ENCODE results near the gene DNPEP. TPM values are rescaled to one million over a fixed set of nuclear protein-coding genes. Genes with fewer than 3 reads are reported as not detected.

Gene DNPEP
- total and polyA plus RNA-seq, 2 donors (not counting 1 experiment from before 2014, with no cell fraction given), result 82.6 to 91.7 TPM

DNA sequence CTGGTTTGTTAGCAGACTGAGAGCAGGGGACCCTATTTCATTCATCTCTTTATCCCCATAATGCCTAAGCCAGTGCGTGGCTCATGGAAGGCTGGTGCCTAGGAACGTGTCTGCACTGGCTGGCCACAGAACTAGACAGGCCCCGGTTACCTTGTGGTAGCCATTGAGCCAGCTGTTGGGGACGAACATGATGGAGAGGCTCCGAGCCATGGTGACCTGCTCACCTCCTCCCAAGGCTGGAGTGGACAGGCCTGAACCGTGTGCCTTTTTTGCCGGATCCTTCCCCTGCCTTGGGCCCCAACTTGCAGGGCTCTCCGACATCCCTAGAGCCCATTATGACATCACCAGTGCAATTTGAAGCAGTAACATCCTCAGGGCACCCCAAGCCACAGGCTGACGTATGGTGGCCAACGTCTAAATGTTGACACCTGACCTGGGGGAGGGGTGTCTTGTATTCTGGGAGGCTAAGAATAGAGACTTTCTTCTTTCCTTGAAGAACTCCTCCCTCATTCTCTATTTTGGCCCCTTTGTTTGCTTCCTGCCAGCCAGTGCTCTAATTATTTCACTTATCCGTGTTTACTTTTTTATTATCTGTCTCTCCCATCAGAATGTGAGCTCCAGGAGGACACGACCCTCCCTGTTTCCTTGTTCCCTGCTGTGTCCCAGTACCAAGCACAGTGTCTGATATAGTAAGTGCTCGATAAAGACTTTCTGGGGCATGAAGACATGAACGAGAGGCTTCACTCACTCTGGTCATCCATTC, 12.2 kb upstream of the DNPEP start:
- no peak for DNase-seq
- H3K27ac ChIP-seq (ENCODE audit: low read length in 2 of 2), result no peak overlapping the region
- ATAC-seq (ENCODE audit: low read depth), result no peak
- H3K27me3 ChIP-seq (replicated peaks in 1 of 4; ENCODE audit: control extremely low read depth in 1 of 4, control insufficient read depth in 3 of 4, insufficient read depth in 4 of 4, low read length in 3 of 4), result peaks cover 0 to 23% (median 0%) of the 10 kb centered on the region in 4 experiments
- no peak overlapping the region for H3K4me2 ChIP-seq (replicated peaks; ENCODE audit: low read depth, low read length, poor library complexity, severe bottlenecking)
- ChIA-PET POLR2A (no interaction called here), CTCF (interaction anchor here (1.0 kb wide), 1 partner anchor 130 kb away, joined by 4 read pairs; no protein-coding TSS in a partner anchor)
- no peaks in the 10 kb centered on the region for H3K4me1 ChIP-seq (ENCODE audit: control insufficient read depth in 2 of 2, insufficient read depth in 2 of 2, low read length in 2 of 2)
- TF ChIP-seq EZH2 (IDR thresholded peaks at IDR 0.05; ENCODE audit: borderline replicate concordance, insufficient read depth, low read depth, low read length, poor library complexity, severe bottlenecking) (no peak), CTCF (IDR thresholded peaks at IDR 0.05) (no peak)
- 80% methylated on average over 11 of the region's 14 CpGs for WGBS (ENCODE audit: insufficient coverage)
- H3K4me3 ChIP-seq (ENCODE audit: control extremely low read depth in 1 of 5, extremely low read depth in 1 of 5, insufficient read depth in 1 of 5, low read depth in 2 of 5, low read length in 4 of 5), result no peak overlapping the region
- Mint-ChIP-seq H3K9me3 (ENCODE audit: insufficient read depth) (no peaks in the 10 kb centered on the region), H3K4me1 (no peaks in the 10 kb centered on the region), H3K27me3 (peaks cover 42% of the 10 kb centered on the region), H3K27ac (no peak overlapping the region), H3K4me3 (no peak overlapping the region)
- no peak overlapping the region for H3K9ac ChIP-seq (ENCODE audit: low read length)
- intact Hi-C loops (cut with micrococcal nuclease), result loop anchor here (5.0 kb wide), 2 partner anchors 242 to 297 kb away; no protein-coding TSS in a partner anchor
- H3K36me3 ChIP-seq (replicated peaks in 1 of 2; ENCODE audit: control extremely low read depth in 1 of 2, control insufficient read depth in 1 of 2, extremely low read depth in 1 of 2, insufficient read depth in 2 of 2, low read length in 1 of 2), result no peaks in the 10 kb centered on the region
- no peak overlapping the region for H2AFZ ChIP-seq (ENCODE audit: insufficient read depth, low read depth, low read length, poor library complexity, severe bottlenecking)
- no peaks in the 10 kb centered on the region for H3K9me3 ChIP-seq (ENCODE audit: control extremely low read depth in 1 of 3, control insufficient read depth in 2 of 3, insufficient read depth in 1 of 3, low read length in 2 of 3)
- no peaks in the 10 kb centered on the region for H4K20me1 ChIP-seq (ENCODE audit: control insufficient read depth, insufficient read depth, low read length, poor library complexity, severe bottlenecking)
- H3K79me2 ChIP-seq (ENCODE audit: control insufficient read depth, insufficient read depth, low read length), result no peaks in the 10 kb centered on the region

DNA sequence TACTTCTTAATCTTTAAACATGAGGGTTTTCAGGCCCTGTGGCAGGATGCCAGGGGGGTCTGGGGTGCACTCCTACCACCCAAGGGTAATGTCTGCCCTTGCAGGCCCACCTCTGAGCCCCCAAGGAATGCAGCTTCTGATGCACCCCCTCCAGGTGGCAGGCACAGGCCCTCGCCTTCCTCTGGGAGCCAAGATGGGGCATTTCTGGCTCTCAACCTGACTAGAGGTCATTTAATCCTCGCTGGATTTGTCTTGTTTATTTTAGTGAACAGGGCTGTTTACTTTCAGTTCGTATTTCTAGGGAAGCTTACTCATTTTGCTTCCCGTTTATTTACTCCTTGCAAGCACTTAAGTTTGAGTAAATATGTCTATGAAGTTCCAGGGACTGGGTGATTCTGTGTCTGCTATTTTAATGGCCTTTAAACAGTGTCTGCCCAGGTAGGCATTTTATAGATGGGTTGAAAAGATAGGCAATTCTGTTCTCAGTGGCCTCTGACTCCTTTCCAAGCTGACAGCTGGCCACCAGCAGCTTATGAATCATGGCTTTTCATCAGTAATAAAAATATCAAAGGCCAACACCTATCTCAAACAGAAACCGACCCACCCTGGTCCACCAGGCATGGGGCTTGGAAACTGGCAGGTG, 11.1 kb upstream of the DNPEP start:
- H4K20me1 ChIP-seq (ENCODE audit: control insufficient read depth, insufficient read depth, low read length, poor library complexity, severe bottlenecking), result no peaks in the 10 kb centered on the region
- intact Hi-C loops (cut with micrococcal nuclease), result no loop called here
- H2AFZ ChIP-seq (ENCODE audit: insufficient read depth, low read depth, low read length, poor library complexity, severe bottlenecking), result no peak overlapping the region
- WGBS (ENCODE audit: insufficient coverage), result 80% methylated on average over 2 of the region's 5 CpGs
- no peaks in the 10 kb centered on the region for H3K9me3 Mint-ChIP-seq (ENCODE audit: insufficient read depth)
- H3K4me2 ChIP-seq (replicated peaks; ENCODE audit: low read depth, low read length, poor library complexity, severe bottlenecking), result no peak overlapping the region
- H3K27ac Mint-ChIP-seq, result no peak overlapping the region
- no peak for DNase-seq
- H3K27me3 ChIP-seq (replicated peaks in 1 of 4; ENCODE audit: control extremely low read depth in 1 of 4, control insufficient read depth in 3 of 4, insufficient read depth in 4 of 4, low read length in 3 of 4), result peaks cover 0 to 17% (median 0%) of the 10 kb centered on the region in 4 experiments
- H3K9me3 ChIP-seq (ENCODE audit: control extremely low read depth in 1 of 3, control insufficient read depth in 2 of 3, insufficient read depth in 1 of 3, low read length in 2 of 3), result no peaks in the 10 kb centered on the region
- no peak overlapping the region for H3K27ac ChIP-seq (ENCODE audit: low read length in 2 of 2)
- no peak overlapping the region for H3K4me3 ChIP-seq (ENCODE audit: control extremely low read depth in 1 of 5, extremely low read depth in 1 of 5, insufficient read depth in 1 of 5, low read depth in 2 of 5, low read length in 4 of 5)
- no peak overlapping the region for H3K4me3 Mint-ChIP-seq
- H3K36me3 ChIP-seq (replicated peaks in 1 of 2; ENCODE audit: control extremely low read depth in 1 of 2, control insufficient read depth in 1 of 2, extremely low read depth in 1 of 2, insufficient read depth in 2 of 2, low read length in 1 of 2), result no peaks in the 10 kb centered on the region
- H3K9ac ChIP-seq (ENCODE audit: low read length), result no peak overlapping the region
- no peak for ATAC-seq (ENCODE audit: low read depth)
- POLR2A ChIA-PET, result no interaction called here
- no peaks in the 10 kb centered on the region for H3K79me2 ChIP-seq (ENCODE audit: control insufficient read depth, insufficient read depth, low read length)
- H3K27me3 Mint-ChIP-seq, result peaks cover 44% of the 10 kb centered on the region
- no peak for TF ChIP-seq EZH2 (IDR thresholded peaks at IDR 0.05; ENCODE audit: borderline replicate concordance, insufficient read depth, low read depth, low read length, poor library complexity, severe bottlenecking)
- no peak for TF ChIP-seq CTCF (IDR thresholded peaks at IDR 0.05)
- CTCF ChIA-PET, result interaction anchor here (1.0 kb wide), 1 partner anchor 11 kb away, joined by 3 read pairs; the partner anchor contains the start of gene DNPEP
- H3K4me1 Mint-ChIP-seq, result no peaks in the 10 kb centered on the region
- no peaks in the 10 kb centered on the region for H3K4me1 ChIP-seq (ENCODE audit: control insufficient read depth in 2 of 2, insufficient read depth in 2 of 2, low read length in 2 of 2)

Measured in B cell (primary cell).